ENCODE measurements around the gene ISCA2. TPM values are rescaled to one million over a fixed set of nuclear protein-coding genes. Genes with fewer than 3 reads are reported as not detected.

ISCA2 gene
- total and polyA plus RNA-seq, 9 of the 15 experiments (the other 6 are each of a cell fraction or from before 2014, with no cell fraction given) = 5.0 to 36.7 (median 18.1) TPM

DNA sequence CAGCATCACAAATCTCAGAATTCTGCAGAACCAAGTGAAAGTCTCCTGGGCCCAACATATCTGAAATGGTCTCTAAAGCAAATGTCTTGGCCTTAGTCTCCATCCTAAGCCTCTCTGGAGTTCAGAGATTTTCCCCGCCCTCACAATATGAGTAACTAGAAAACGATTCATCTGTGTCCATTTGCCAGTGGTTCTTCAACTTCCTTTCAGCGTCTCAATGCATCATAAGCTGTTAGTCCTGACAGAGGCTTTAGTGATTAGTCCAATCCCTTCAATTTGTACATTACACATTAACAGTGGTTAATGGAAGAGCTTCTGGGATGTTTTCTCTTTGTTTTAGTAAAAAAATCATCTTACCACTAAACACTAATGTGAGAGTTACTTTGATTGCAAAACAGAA, 17.9 kb upstream of the ISCA2 start:
- H3K27me3 ChIP-seq (ENCODE audit: control insufficient read depth in 2 of 2, insufficient read depth in 2 of 2, low read length in 2 of 2) = no peaks in the 10 kb centered on the region
- no peak for ATAC-seq
- no TSS peak for BruUV-seq (replicated peaks)
- H3K4me3 ChIP-seq = no peak overlapping the region
- intact Hi-C loops (cut with micrococcal nuclease) = no loop called here
- H4K20me1 ChIP-seq (replicated peaks; ENCODE audit: control insufficient read depth, insufficient read depth, low read length) = no peaks in the 10 kb centered on the region; the same call in 1 of the 2 replicates
- no peak for DNase-seq (ENCODE audit: extremely low read depth in 1 of 4, low spot score in 3 of 4)
- H2AFZ ChIP-seq (ENCODE audit: low read depth, low read length) = no peak overlapping the region
- H3K9ac ChIP-seq (ENCODE audit: insufficient read depth in 1 of 2, low read depth in 2 of 2, low read length in 2 of 2) = no peak overlapping the region
- no peak overlapping the region for H3K4me2 ChIP-seq (ENCODE audit: insufficient read depth, low read length)
- POLR2A ChIA-PET = interaction anchor here (0.8 kb wide), 1 partner anchor 15 kb away, joined by 4 read pairs; no protein-coding TSS in a partner anchor
- no peak for FAIRE-seq
- H3K27ac ChIP-seq (ENCODE audit: extremely low read depth, low read depth, low read length) = no peak overlapping the region
- 0% methylated on average over 3 of the region's 3 CpGs for WGBS (ENCODE audit: insufficient coverage, low coverage, missing lambda C conversion rate)
- no peaks in the 10 kb centered on the region for H3K79me2 ChIP-seq (ENCODE audit: control insufficient read depth, insufficient read depth, low read length)
- TF ChIP-seq UBTF (IDR thresholded peaks at IDR 0.05; ENCODE audit: borderline replicate concordance in 1 of 2, low read depth in 2 of 2, low read length in 2 of 2) (no peak), LARP7 (IDR thresholded peaks at IDR 0.05) (no peak), GABPB2 (CRISPR knock-in tag; conservative IDR thresholded peaks at IDR 0.05) (no peak), ARID3B (CRISPR knock-in tag; IDR thresholded peaks at IDR 0.05; ENCODE audit: borderline replicate concordance) (no peak), YBX1 (IDR thresholded peaks at IDR 0.05) (no peak), L3MBTL2 (IDR thresholded peaks at IDR 0.05) (no peak), HIVEP1 (CRISPR knock-in tag; IDR thresholded peaks at IDR 0.05) (no peak), NCOA4 (IDR thresholded peaks at IDR 0.05; ENCODE audit: partially characterized antibody) (no peak)
- TF ChIP-seq, protein P1, sequence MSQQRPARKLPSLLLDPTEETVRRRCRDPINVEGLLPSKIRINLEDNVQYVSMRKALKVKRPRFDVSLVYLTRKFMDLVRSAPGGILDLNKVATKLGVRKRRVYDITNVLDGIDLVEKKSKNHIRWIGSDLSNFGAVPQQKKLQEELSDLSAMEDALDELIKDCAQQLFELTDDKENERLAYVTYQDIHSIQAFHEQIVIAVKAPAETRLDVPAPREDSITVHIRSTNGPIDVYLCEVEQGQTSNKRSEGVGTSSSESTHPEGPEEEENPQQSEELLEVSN (IDR thresholded peaks at IDR 0.05; ENCODE audit: borderline replicate concordance in 1 of 2, extremely low read depth in 1 of 2, insufficient read depth in 1 of 2, insufficient read length in 1 of 2, low read depth in 1 of 2, low read length in 1 of 2, poor library complexity in 1 of 2, severe bottlenecking in 1 of 2) = no peak
- CTCF ChIA-PET (ENCODE audit: low intra/inter-chr PET ratio) = no interaction called here
- no peaks in the 10 kb centered on the region for H3K9me1 ChIP-seq (ENCODE audit: control insufficient read depth, insufficient read depth, low read length)
- H3K36me3 ChIP-seq (ENCODE audit: control insufficient read depth, insufficient read depth, low read length) = no peaks in the 10 kb centered on the region
- no peaks in the 10 kb centered on the region; a peak in 1 of 5 replicates for H3K4me1 ChIP-seq (replicated peaks in 1 of 2; ENCODE audit: control insufficient read depth in 2 of 2, insufficient read depth in 2 of 2, low read length in 2 of 2)
- H3K9me3 ChIP-seq (replicated peaks; ENCODE audit: control insufficient read depth, insufficient read depth, low read depth, low read length) = no peaks in the 10 kb centered on the region
- in situ Hi-C loops (cut with MboI) = loop anchor here (10.0 kb wide), 1 partner anchor 111 kb away; no protein-coding TSS in a partner anchor

Measured in K562 (cell line).